Measurements from ENCODE around the gene TMEM89. TPM values are rescaled to one million over a fixed set of nuclear protein-coding genes. Genes with fewer than 3 reads are reported as not detected.

The TMEM89 gene
- total RNA-seq, 1 experiment from 2014 or later: 0.74 TPM

- H3K23ac ChIP-seq (ENCODE audit: insufficient read length, low read depth, low read length): no peak overlapping the region
- H3K27me3 ChIP-seq (ENCODE audit: insufficient read depth, low read length): no peaks in the 10 kb centered on the region
- Mint-ChIP-seq H3K27ac (peak overlapping the region in 1 of 3 experiments; percentile 55; a peak in 3 of 7 replicates), H3K9me3 (no peaks in the 10 kb centered on the region), H3K4me1 (no peaks in the 10 kb centered on the region), H3K36me3 (ENCODE audit: insufficient read depth in 1 of 3, low read depth in 3 of 3) (peaks cover 0 to 26% (median 0%) of the 10 kb centered on the region in 3 experiments; a peak in 5 of 7 replicates), H3K27me3 (ENCODE audit: low read depth) (no peaks in the 10 kb centered on the region), H3K4me3 (no peak overlapping the region)
- no peak overlapping the region for H2BK20ac ChIP-seq (ENCODE audit: low read depth, low read length, poor library complexity, severe bottlenecking)
- TF ChIP-seq CTCF (conservative IDR thresholded peaks at IDR 0.05): no peak
- no peak overlapping the region for H3K14ac ChIP-seq (ENCODE audit: insufficient read depth, low read length)
- H3K56ac ChIP-seq (ENCODE audit: insufficient read length, low read depth, low read length): no peak overlapping the region
- no peak overlapping the region for H3K4me2 ChIP-seq (ENCODE audit: insufficient read depth, insufficient read length, low read length)
- no peaks in the 10 kb centered on the region for H3K23me2 ChIP-seq (ENCODE audit: insufficient read length, low read depth, low read length, poor library complexity, severe bottlenecking)
- H3K18ac ChIP-seq (ENCODE audit: insufficient read length, low read depth, low read length): no peak overlapping the region
- no peaks in the 10 kb centered on the region for H3K4me1 ChIP-seq (ENCODE audit: insufficient read depth, low read length)
- H2BK12ac ChIP-seq (ENCODE audit: insufficient read length, low read depth, low read length): no peak overlapping the region
- H3K79me1 ChIP-seq (ENCODE audit: insufficient read depth, low read depth, low read length, poor library complexity, severe bottlenecking): no peaks in the 10 kb centered on the region
- H2BK120ac ChIP-seq (ENCODE audit: low read depth, low read length, poor library complexity, severe bottlenecking): no peak overlapping the region
- no peak overlapping the region for H2AFZ ChIP-seq (ENCODE audit: low read length)
- no peak overlapping the region for H3T11ph ChIP-seq (ENCODE audit: low read length)
- no peak for DNase-seq
- no peak overlapping the region for H2AK5ac ChIP-seq (ENCODE audit: insufficient read length, low read length)
- no peak overlapping the region for H4K8ac ChIP-seq (replicated peaks; ENCODE audit: insufficient read length, low read depth, low read length)
- no peak overlapping the region for H4K91ac ChIP-seq (ENCODE audit: insufficient read length, low read depth, low read length)
- H3K9me3 ChIP-seq (ENCODE audit: control insufficient read depth, low read depth, low read length): no peaks in the 10 kb centered on the region
- H2BK5ac ChIP-seq (ENCODE audit: insufficient read length, low read length): no peak overlapping the region
- H2BK15ac ChIP-seq (ENCODE audit: low read depth, low read length): no peak overlapping the region
- H4K20me1 ChIP-seq (ENCODE audit: control insufficient read depth, insufficient read depth, insufficient read length): no peaks in the 10 kb centered on the region
- no peak overlapping the region for H3K9ac ChIP-seq (ENCODE audit: extremely low read depth, insufficient read length, low read length)
- no peak overlapping the region for H3K27ac ChIP-seq (ENCODE audit: insufficient read length, low read depth, low read length)
- no peak overlapping the region for H4K5ac ChIP-seq (ENCODE audit: insufficient read length, low read depth, low read length)
- no CpG with 5 or more reads among the region's 10 CpGs for WGBS (ENCODE audit: extremely low coverage, insufficient read length, low lambda C conversion rate)
- no peaks in the 10 kb centered on the region for H3K79me2 ChIP-seq (ENCODE audit: insufficient read depth, low read length)
- no peak overlapping the region for H3K4ac ChIP-seq (ENCODE audit: low read depth, low read length)
These were observed 47.5 kb downstream of the TMEM89 start for GRCh38 chr3:48573973-48574585.

All from H9 (cell line).